Vagina (tissue), 2 donors: ENCODE results near the gene NACAD.

ENCODE experiments used
- CTCF ChIP-seq, 3 experiments: fragments of 450-650 bp in 2 of 3; fragments of 200-600 bp in 1 of 3; sonication (generic) in 1 of 3; IDR thresholded peaks; one replicate each; pipeline ENCODE4 v1.5.1; 2017 to 2019; ENCODE audit warnings: antibody characterized with exemption in 3 of 3, mild to moderate bottlenecking in 2 of 3, moderate library complexity in 2 of 3
- POLR2A ChIP-seq, 2 donors: fragments of 450-650 bp; IDR thresholded peaks; one replicate each; pipeline ENCODE4 v1.6.1; 2017; ENCODE audit warnings: antibody characterized with exemption in 2 of 2, mild to moderate bottlenecking in 2 of 2, moderate library complexity in 2 of 2
- POLR2AphosphoS5 ChIP-seq, 2 donors: sonication (generic); formaldehyde crosslinking; IDR thresholded peaks; one replicate each; pipeline ENCODE4 v1.9.0; 2017; ENCODE audit warnings: antibody characterized with exemption in 2 of 2, mild to moderate bottlenecking in 2 of 2, low read depth in 1 of 2; ENCODE audit not compliant: insufficient read depth in 1 of 2

GRCh38 chr7:45054442-45054841 lies 34.3 kb downstream of the NACAD start:
- no peak for TF ChIP-seq CTCF (IDR thresholded peaks at IDR 0.05)
- no peak for TF ChIP-seq POLR2AphosphoS5 (IDR thresholded peaks at IDR 0.05; ENCODE audit: insufficient read depth in 1 of 2, low read depth in 1 of 2)
- TF ChIP-seq POLR2A (IDR thresholded peaks at IDR 0.05): no peak
